WTC11 (cell line): ENCODE measurements around the gene DACT3. TPM values are rescaled to one million over a fixed set of nuclear protein-coding genes. Genes with fewer than 3 reads are reported as not detected.

Experiments used
- ATAC-seq: fragments of 200-7000 bp; cut with Tn5 transposase; 2 replicates; pipeline ENCODE4 v1.10.0; 2021; ENCODE audit warnings: mild to moderate bottlenecking, moderate library complexity
- CTCF ChIA-PET: fragments of 300-600 bp; sonication (Branson Sonifier 250); formaldehyde crosslinking; loops from one replicate; lab custom pipeline; 2021; ENCODE audit warnings: antibody characterized with exemption; lab: Charles Lee
- POLR2A ChIA-PET: fragments of 350-600 bp; sonication (Branson Sonifier 250); formaldehyde crosslinking; loops from one replicate; lab custom pipeline; 2021; ENCODE audit warnings: antibody characterized with exemption; lab: Charles Lee
- DNase-seq: peaks from one replicate; pipeline ENCODE4 v3.0.0; 2021; ENCODE audit warnings: low spot score
- H3K27ac Mint-ChIP-seq: 2 replicates; pipeline ENCODE4 v1.8.0; 2021; ENCODE audit warnings: mixed read lengths
- H3K27me3 Mint-ChIP-seq: 2 replicates; pipeline ENCODE4 v1.8.0; 2021; ENCODE audit warnings: low read depth, mild to moderate bottlenecking, moderate library complexity, mixed read lengths
- H3K36me3 Mint-ChIP-seq: 2 replicates; pipeline ENCODE4 v1.8.0; 2021; ENCODE audit warnings: mixed read lengths
- H3K4me1 Mint-ChIP-seq: 2 replicates; pipeline ENCODE4 v1.8.0; 2022; ENCODE audit warnings: mixed read lengths
- H3K4me3 Mint-ChIP-seq: 2 replicates; pipeline ENCODE4 v1.8.0; 2021; ENCODE audit warnings: mild to moderate bottlenecking, moderate library complexity, mixed read lengths
- H3K9me3 Mint-ChIP-seq: 2 replicates; pipeline ENCODE4 v1.8.0; 2021; ENCODE audit warnings: mixed read lengths
- AR ChIP-seq: fragments of 250-450 bp; sonication (Bioruptor Pico); IDR thresholded peaks from 2 replicates; pipeline ENCODE4 v1.9.0; 2021; ENCODE audit warnings: mild to moderate bottlenecking
- ATF2 ChIP-seq: sonication (generic); formaldehyde crosslinking; IDR thresholded peaks from 2 replicates; pipeline ENCODE4 v1.8.1; 2022; ENCODE audit warnings: low read depth, missing genetic modification reagents, borderline replicate concordance
- CREM ChIP-seq: sonication (generic); formaldehyde crosslinking; IDR thresholded peaks from 2 replicates; pipeline ENCODE4 v1.8.1; 2022; ENCODE audit warnings: mild to moderate bottlenecking, missing genetic modification reagents, moderate library complexity
- CTCF ChIP-seq: fragments of 200-600 bp; IDR thresholded peaks from 2 replicates; pipeline ENCODE4 v1.8.0; 2022; ENCODE audit warnings: antibody characterized with exemption
- E2F4 ChIP-seq: sonication (generic); formaldehyde crosslinking; IDR thresholded peaks from 2 replicates; pipeline ENCODE4 v1.8.1; 2022; ENCODE audit warnings: low read depth, mild to moderate bottlenecking, moderate library complexity, missing genetic modification reagents, borderline replicate concordance
- ELF4 ChIP-seq: sonication (generic); formaldehyde crosslinking; IDR thresholded peaks from 2 replicates; pipeline ENCODE4 v1.8.1; 2022; ENCODE audit warnings: low read depth, mild to moderate bottlenecking, moderate library complexity, missing genetic modification reagents
- FOXP4 ChIP-seq: sonication (generic); formaldehyde crosslinking; IDR thresholded peaks from 2 replicates; pipeline ENCODE4 v1.8.0; 2022; ENCODE audit warnings: mild to moderate bottlenecking, missing genetic modification reagents
- GTF2I ChIP-seq: fragments of 250-450 bp; sonication (Bioruptor Pico); conservative IDR thresholded peaks from 2 replicates; pipeline ENCODE4 v1.4.0; 2021; ENCODE audit warnings: mild to moderate bottlenecking
- KAT7 ChIP-seq: sonication (generic); formaldehyde crosslinking; IDR thresholded peaks from 2 replicates; pipeline ENCODE4 v1.8.1; 2023; ENCODE audit warnings: missing genetic modification reagents, mild to moderate bottlenecking, borderline replicate concordance
- MAX ChIP-seq: sonication (generic); formaldehyde crosslinking; IDR thresholded peaks from 2 replicates; pipeline ENCODE4 v1.8.0; 2022; ENCODE audit warnings: mild to moderate bottlenecking, missing genetic modification reagents
- MXD4 ChIP-seq: fragments of 250-450 bp; sonication (Bioruptor Pico); IDR thresholded peaks from 2 replicates; pipeline ENCODE4 v1.8.0; 2021; ENCODE audit warnings: mild to moderate bottlenecking, moderate library complexity, borderline replicate concordance
- NFYB ChIP-seq: sonication (generic); formaldehyde crosslinking; conservative IDR thresholded peaks from 2 replicates; pipeline ENCODE4 v1.8.0; 2022; ENCODE audit warnings: low read depth, missing genetic modification reagents
- NR1H2 ChIP-seq: sonication (generic); formaldehyde crosslinking; IDR thresholded peaks from 2 replicates; pipeline ENCODE4 v1.9.0; 2021; ENCODE audit warnings: mild to moderate bottlenecking, moderate library complexity, missing genetic modification reagents
- OVOL2 ChIP-seq: fragments of 250-450 bp; sonication (Bioruptor Pico); IDR thresholded peaks from 2 replicates; pipeline ENCODE4 v1.9.0; 2021; ENCODE audit warnings: mild to moderate bottlenecking, borderline replicate concordance
- ZBTB43 ChIP-seq: sonication (generic); formaldehyde crosslinking; IDR thresholded peaks from 2 replicates; pipeline ENCODE4 v1.8.1; 2023; ENCODE audit warnings: mild to moderate bottlenecking, missing genetic modification reagents
- ZNF423 ChIP-seq: fragments of 250-450 bp; sonication (Bioruptor Pico); IDR thresholded peaks from 2 replicates; pipeline ENCODE4 v2.1.2; 2022; ENCODE audit warnings: mild to moderate bottlenecking, moderate library complexity
- ZNF671 ChIP-seq: fragments of 250-450 bp; sonication (Bioruptor Pico); IDR thresholded peaks from 2 replicates; pipeline ENCODE4 v1.8.0; 2021; ENCODE audit warnings: mild to moderate bottlenecking
- total RNA-seq: library from RNA; stranded (reverse); gene quantifications from 3 replicates; pipeline ENCODE4 v1.2.3, GENCODE V29; 2021

DACT3 gene
- total RNA-seq, 1 experiment from 2014 or later = 1.9 TPM

- TF ChIP-seq AR (CRISPR knock-in tag) = no peak
- peak; percentile 86; the same call in 1 of the 2 replicates for TF ChIP-seq MXD4
- TF ChIP-seq ATF2 (CRISPR knock-in tag) = no peak
- TF ChIP-seq GTF2I (CRISPR knock-in tag) = peak; percentile 85
- no peak for TF ChIP-seq ZBTB43 (CRISPR knock-in tag)
- TF ChIP-seq NR1H2 (CRISPR knock-in tag) = no peak
- TF ChIP-seq ZNF423 = peak; percentile 59
- TF ChIP-seq ZNF671 = no peak
- TF ChIP-seq CTCF = no peak
- TF ChIP-seq MAX = peak; percentile 50; the same call in 1 of the 2 replicates
- no peak for TF ChIP-seq OVOL2 (CRISPR knock-in tag)
- TF ChIP-seq E2F4 (CRISPR knock-in tag) = 0 out of 2 replicates have a peak, but pooled peaks have one; percentile 81
- no peak for TF ChIP-seq ELF4 (CRISPR knock-in tag)
Measured at GRCh38 chr19:46600384-46601317, 60.3 kb downstream of the DACT3 start (continued).

- ATAC-seq (peak; percentile 9), DNase-seq (no peak)
- H3K27ac Mint-ChIP-seq = peak overlapping the region; percentile 100
- peak overlapping the region; percentile 88 for H3K4me3 Mint-ChIP-seq
- H3K36me3 Mint-ChIP-seq = no peaks in the 10 kb centered on the region; the same call in 1 of the 2 replicates
- POLR2A ChIA-PET = interaction anchor here (0.5 to 1.3 kb wide), 10 partner anchors 11 to 341 kb away, joined by 3 to 10 read pairs (median 4); no protein-coding TSS in a partner anchor
- H3K9me3 Mint-ChIP-seq = peaks cover 11% of the 10 kb centered on the region
- H3K27me3 Mint-ChIP-seq = no peaks in the 10 kb centered on the region; the same call in 1 of the 2 replicates
- CTCF ChIA-PET = interaction anchor here (0.7 to 6.1 kb wide), 18 partner anchors 10 to 319 kb away, joined by 3 to 53 read pairs (median 6); partner anchors contain the start of genes DACT3 and PPP5C
- TF ChIP-seq CREM (CRISPR knock-in tag) = no peak
- no peak for TF ChIP-seq KAT7 (CRISPR knock-in tag)
- peak; percentile 47 for TF ChIP-seq NFYB (CRISPR knock-in tag)
- TF ChIP-seq FOXP4 (CRISPR knock-in tag) = no peak
- peaks cover 27% of the 10 kb centered on the region for H3K4me1 Mint-ChIP-seq
Measured at GRCh38 chr19:46599716-46600373, 61.1 kb downstream of the DACT3 start.
